DMS153 (cell line): ENCODE results near the gene BFSP2.
"Not testable (repeated sequence)": the region's sequence is repeated elsewhere in the genome, so short reads cannot be mapped to it uniquely, and the experiment has no call there.

ENCODE experiments used
- DNase-seq: peaks from one replicate; lab custom pipeline; 2025; lab: John Stamatoyannopoulos, UW

Gene BFSP2

DNA sequence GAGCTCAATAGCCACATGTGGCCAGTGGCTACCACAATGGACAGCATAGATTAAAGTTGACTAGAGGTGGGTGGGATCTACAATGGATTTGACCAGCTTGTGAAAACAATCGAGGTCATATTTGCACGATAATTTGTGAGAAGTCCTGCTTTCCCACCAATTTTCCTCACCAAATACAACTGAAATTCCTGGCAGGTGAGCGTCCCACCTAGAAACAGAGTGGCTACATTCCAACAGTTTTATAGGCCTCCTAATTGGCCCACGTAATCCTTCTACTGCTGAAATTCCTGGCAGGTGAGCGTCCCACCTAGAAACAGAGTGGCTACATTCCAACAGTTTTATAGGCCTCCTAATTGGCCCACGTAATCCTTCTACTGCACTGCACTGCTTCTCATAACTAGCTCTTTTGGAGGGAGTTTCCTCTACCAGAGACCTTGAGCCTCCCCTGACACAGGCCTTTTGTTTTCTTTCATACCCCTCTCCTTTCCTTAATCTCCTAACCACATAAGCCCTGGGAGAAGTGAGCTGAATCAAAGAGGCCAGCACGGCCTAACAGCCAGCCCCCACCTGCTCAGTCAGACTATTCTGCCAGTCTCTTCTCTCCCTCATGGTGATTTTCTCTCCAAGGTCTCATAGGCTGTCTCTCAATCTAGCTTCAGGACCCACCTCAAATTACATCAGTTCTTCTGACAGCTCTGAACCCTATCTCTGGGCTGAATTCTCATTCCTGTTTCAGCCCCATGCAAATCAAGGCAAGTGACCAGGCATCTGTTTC lies 80.2 kb downstream of the BFSP2 start:
- DNase-seq = no peak

DNA sequence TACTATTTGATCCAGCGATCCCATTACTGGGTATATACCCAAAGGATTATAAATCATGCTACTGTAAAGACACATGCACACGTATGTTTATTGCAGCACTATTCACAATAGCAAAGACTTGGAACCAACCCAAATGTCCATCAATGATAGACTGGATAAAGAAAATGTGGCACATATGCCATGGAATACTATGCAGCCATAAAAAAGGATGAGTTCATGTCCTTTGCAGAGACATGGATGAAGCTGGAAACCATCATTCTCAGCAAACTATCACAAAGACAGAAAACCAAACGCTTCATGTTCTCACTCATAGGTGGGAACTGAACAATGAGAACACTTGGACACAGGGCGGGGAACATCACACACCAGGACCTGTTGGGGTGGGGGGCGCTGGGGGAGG lies 82.6 kb downstream of the BFSP2 start:
- not testable (repeated sequence) for DNase-seq

DNA sequence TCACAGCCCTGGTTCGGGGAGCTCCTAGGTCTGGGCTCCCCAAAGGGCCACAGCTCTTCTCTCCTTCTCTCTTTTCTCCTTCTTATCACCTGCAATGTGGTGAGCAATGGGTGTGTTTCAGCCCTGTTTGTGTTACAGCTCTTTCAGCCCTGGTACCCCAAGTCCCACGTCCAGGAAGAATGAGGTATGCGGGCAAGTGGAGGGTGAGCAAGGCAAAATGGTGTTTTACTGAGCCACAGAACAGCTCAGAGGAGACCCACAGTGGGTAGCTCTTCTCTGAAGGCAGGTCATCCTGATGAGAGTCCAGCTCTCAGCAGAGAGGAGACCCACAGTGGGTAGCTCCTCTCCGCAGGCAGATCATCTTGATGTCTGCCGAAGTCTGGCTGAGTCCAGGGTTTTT lies 86.8 kb downstream of the BFSP2 start:
- DNase-seq = no peak

DNA sequence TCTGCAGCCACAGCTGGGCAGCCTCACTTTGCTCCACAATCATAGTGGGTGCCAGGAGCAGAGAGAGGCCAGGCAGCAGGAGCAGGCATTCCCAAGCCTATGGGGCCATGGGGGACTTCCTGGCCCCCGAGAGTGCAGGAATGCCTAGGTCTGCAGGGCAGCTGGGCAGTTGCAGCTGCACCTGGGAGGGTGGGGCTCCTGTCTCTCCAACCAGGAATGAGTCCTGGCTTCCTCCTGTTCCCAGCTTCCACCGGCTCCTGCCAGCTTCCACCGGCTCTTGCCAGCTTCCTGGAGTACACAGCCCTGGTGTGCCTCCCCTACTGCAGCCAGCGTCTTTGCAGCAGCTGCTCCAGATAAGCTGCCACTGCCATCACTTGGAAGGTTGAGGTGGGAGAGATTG lies 87.3 kb downstream of the BFSP2 start:
- no peak for DNase-seq

DNA sequence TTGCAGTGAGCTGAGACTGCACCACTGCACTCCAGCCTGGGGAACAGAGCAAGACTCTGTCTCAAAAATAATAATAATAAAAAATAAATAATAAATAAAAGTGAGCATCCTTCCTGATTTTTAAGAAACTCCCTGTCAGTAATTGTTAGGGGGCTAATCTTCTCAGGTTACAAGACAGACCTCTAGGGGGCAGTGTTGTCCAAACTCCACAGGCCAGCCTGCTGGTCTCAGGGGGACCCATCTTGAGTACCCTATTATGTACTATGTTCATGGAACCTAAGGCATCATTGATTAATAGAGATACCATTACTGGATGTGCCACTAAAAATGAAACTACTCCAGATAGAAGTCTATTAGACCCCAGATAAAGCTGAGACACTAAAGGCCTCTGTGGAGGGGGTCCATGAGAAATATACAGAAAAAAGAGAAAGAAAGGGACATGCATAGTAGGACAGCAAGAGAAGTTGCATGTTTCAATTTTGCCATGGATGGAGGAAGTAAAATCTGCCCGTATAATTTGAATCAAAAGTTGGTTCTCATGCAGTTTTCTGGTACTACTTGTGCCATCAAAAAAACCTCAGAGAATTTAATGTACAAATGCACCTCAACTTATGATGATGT lies 88.2 kb downstream of the BFSP2 start:
- DNase-seq = no peak

DNA sequence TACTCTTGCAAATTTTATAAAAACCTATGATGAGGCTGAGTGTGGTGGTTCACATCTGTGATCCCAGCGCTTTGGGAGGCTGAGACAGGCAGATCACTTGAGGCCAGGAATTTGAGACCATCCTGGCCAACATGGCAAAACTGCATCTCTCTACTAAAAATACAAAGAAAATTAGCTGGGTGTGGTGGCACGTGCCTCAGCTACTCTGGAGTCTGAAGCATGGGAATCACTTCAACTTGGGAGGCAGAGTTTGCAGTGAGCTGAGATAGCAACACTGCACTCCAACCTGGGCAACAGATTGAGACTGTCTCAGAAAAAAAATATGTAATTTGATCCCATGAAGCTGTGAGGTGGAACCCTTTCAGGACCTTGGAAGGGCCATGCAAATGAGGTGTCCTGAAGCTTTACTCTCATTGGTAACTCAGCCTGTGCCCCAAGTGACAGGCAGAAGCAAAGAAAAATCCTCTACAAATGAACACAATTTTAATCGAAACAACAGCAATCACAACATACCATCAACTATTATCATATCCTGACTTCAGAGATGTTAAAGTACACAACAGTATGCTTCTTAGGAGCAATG lies 89.0 kb downstream of the BFSP2 start:
- no peak for DNase-seq

DNA sequence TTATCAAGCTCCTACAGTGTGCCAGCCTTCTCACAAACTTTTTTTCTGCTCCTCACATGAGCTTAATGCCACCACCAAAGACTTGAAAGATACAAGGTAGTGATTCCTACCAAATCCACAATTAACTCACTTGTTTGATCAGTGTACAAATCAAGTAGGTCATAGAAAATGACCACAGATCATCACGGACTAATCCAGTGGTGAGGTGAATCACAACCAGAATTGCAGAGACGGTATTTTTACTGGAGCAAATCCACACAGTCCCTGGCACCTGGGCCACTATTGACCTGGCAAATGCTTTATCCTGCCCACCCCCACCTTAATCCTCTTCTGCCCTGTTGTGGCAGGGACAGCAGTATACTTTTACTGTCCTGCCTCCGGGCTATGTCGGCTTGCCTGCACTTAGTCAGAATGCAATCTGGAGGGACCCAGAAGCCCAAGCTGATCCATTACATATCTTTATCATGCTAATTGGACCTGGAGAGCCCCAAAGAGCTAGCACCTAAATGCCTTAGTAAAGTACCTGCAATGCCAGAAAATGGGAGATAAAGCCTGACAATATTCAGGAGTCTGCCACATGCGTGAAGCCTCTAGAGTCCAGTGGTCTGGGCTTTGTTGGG lies 89.7 kb downstream of the BFSP2 start:
- DNase-seq = no peak

DNA sequence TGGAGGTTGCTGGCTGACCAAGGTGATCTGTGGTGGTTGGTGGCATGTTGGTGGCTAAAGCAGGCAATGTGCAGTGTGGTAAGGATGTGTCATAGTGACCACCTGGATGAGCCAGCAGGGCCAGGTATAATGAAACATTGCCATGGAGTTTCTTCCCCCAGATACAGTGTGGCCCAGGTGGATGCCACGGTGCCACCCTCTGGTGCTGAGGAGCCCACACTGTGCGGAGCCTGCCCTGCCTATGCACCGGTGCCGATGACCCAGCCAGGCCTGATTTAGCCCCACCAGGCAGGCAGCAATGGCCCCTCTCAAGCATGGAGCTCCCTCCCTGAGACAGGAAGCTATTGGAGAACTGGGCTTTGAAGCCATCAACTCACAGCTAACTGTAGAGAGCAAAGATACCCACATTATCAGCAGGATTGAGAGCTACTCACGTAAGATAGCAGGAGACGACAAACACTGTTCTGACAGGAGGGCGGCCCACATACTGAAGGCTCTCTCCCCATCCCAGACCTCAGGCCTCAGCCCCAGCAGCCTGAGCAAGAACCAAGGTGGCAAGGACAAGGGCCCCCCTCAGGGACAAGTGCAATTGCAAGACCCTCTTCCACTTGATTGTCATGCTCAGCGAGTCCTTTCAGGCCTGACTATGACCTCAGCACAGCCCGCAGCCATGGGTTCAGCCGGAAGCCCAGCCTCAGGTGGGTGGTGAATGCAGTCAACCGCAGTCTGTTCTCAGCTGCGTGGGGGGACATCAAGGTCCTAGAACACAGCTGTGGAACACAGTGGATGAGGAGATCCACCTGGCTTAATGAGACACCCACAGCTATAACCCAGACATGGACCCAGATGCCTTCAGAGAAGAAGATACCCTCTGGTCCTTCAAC lies 90.9 kb downstream of the BFSP2 start:
- no peak for DNase-seq

DNA sequence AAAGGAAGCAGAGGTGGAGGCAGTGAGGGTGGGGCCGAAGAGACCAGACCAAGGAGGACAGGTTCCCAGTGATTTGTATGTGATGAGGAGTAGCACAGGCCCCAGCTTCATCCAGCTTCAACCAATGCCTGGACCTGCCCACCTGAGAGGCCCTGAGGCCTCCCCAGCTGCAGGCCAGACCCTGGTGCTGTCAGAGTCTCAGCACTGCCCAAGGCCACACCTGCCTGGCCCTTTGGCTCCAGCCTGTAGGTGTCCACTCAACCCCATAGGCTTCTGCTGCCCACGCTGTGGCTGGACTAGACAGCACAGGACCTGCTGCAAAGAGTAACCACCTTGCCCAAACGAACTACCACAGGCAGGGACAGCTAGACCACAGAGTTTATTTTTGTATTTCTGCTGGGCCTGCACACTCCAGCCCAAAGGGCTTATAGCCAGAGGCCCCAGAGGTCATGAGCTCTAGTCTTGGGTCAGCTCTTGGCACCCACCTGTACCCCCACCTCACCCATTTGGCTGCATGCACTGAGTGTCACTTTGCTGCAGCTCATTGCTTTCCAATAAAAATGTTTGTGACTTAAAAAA lies 91.7 kb downstream of the BFSP2 start:
- no peak for DNase-seq

DNA sequence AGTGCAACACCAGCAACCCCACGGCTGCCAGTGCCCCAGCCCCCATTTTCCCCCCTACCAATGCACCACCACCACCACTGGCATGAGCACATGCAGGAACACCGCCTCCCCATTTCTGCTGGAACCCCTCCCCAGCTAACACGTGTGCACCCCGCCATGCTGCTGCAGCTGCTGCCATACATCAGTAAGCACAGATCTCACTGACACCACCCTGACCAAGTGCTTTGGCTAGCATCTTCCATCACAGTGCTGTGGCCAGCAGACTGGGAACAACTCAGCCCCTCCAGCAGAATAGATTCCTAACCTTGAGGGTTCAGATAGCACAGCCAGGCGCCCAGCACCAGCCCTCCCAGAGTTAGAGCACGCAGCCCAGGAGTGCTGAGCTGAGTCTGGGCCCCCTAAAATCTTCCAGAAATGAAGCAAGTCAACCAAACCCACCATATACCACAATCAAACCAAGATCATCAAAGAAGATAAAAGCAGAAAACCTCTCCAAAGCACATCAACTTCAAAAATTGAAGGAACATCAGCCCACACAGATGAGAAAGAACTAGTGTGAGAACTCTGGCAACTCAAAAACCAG lies 92.4 kb downstream of the BFSP2 start:
- no peak for DNase-seq

DNA sequence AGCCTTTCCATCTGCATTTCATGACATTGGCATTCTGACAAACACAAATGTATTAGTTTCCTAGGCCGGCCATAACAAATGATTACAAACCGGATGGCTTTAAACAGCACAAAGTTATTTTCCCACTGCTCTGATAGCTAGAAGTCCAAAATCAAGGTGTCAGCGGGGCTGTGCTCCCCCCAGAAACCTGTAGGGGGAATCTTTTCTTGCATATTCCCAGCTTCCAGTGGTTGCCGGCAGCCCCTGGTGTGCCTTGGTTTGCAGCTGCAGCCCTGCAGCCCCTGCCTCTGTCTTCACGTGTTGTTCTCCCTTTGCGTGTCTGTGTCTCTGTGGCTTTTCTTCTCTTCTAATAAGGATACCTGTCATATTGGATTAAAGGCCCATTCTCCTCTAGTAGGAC lies 94.6 kb downstream of the BFSP2 start:
- DNase-seq = no peak

DNA sequence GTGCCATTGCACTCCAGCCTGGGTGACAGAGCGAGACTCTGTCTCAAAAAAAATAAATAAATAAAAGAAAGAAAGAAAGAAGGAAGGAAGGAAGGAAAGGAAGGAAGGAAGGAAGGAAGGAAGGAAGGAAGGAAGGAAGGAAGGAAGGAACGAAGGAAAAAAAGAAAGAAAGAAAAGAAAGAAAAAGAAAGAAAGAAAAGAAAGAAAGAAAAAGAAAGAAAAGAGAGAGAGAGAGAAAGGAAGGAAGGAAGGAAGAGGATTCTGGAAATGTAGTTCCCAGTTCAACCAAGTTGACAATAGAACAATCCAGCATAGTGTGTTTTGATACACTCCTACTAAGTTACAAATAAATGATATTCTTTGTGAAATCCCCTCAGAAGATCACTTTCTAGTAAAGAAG lies 102.7 kb downstream of the BFSP2 start:
- DNase-seq = not testable (repeated sequence)

DNA sequence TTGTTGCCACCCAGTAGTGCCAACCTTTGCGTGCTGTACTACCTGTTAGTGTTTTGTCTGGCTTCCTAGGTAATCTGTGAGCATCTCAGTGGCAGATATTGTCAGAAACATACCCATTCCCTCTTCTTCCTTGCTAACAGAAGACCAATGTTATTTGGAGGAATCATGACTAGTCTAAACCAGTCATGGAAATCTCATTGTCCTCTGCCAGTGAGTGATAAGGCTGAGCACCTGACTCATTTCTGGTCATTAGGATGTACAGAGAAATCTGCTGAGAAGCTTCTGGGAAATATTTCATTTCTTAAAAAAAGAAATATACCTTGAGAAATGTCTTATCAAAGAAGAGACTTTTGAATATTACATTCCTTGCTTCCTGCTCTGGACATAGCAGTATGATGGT lies 103.6 kb downstream of the BFSP2 start:
- no peak for DNase-seq

DNA sequence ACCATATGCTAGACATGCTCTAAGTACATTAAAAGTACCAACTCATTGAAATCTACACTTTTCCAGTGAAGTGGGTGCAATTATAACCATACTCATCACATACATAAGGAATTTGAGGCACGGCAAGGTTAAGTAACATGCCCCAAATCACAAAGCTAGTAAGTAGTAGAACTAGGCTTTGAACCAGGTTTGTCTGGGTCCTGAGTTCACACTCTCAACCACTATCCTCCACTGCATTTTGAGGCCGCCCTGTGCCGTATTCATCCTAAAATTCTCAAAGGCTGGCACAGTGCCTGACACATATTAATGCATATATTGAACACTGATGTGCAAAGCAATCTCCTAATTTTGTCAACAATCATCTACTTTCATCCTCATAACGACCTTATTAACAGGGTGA lies 104.9 kb downstream of the BFSP2 start:
- no peak for DNase-seq

DNA sequence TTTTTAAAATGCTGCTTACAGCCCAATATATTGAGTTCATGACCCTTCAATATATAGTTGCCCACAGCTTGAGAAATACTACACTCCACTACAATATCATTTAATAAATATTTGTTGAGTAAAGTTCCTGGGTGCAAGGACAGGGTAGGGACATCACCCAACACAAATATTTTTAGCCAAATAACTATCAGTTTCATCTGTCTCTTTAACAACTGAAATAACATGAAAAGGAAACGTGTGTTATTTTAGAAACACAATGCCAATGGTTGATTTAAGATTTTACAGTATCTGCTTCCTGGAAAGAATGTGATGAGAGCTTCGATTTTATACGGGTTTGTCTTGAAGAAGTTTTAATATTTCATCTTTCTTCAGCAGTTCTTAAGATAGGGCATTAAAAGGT lies 106.0 kb downstream of the BFSP2 start:
- DNase-seq = no peak

DNA sequence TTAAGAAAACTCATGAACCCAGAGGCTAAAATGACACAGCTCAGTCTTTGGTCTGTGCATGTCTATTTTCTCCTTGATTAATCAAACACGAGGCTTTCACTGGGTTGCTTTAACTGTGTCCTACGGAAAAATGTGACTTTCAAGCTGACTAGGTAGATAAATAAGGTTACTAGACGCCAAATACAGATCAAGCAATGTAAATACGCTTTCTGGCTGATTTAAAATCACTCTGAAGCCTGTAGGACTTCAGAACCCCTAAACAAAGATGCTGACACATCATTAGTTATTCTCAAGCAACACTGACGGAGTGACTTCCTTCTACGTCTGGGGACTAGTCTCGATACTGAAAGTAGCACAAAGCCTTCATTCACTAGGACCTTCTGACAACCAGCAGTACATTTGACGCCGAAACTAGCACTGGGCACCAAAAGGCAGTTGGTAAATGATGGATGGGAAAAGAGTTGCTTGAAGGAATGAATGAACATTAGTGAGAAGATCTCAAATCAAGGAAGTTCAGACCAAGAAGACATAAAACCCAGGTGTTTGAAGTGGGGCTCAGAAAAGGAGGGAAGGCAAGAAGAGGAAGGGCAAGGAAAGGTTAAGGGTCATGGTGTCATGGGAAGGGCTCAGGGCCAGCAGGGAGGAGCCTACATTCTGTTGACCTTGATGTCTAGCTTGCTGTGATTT lies 106.5 kb downstream of the BFSP2 start:
- no peak for DNase-seq

DNA sequence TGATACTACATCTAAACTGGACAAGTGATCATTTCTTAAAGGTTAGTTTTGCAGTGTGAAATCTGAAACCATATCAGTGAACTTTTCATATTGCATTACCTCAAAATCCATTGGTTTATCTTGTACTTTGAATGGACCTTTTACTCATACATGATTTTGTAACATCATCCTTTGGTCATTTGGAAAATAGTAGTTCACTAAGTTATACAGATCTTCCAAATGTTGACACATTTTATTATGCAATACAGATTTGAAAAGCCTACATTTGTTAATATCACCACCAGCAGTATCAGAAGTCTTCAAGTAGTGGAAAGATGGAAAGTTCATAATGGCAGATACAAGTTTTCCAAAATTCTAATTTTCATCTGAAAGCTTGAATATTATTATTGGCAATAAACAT lies 109.6 kb downstream of the BFSP2 start:
- DNase-seq = no peak

DNA sequence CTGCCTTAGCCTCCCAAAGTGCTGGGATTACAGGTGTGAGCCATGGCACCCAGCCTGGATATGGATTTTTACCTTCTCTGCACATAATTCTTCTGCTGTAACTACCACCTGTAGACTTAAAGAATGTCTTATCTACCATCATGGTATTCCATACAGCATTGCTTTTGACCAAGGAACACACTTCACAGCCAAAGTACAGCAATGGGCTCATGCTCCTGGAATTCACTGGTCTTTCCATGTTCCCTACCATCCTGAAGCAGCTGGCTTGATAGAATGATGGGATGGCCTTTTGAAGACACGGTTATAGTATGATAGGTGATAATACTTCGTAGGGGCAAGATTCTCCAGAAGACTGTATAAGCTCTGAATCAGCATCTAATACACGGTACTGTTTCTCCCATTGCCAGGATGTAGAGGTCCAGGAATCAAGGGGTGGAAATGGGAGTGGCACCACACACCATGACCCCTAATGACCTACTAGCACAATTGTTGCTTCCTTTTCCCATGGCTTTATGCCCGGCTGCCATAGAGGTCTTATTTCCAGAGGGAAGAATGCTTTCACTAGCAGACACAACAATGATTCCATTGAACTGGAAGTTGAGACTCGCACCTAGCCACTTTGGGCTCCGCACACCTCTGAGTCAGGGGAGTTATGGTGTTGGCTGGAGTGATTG lies 112.7 kb downstream of the BFSP2 start:
- no peak for DNase-seq

DNA sequence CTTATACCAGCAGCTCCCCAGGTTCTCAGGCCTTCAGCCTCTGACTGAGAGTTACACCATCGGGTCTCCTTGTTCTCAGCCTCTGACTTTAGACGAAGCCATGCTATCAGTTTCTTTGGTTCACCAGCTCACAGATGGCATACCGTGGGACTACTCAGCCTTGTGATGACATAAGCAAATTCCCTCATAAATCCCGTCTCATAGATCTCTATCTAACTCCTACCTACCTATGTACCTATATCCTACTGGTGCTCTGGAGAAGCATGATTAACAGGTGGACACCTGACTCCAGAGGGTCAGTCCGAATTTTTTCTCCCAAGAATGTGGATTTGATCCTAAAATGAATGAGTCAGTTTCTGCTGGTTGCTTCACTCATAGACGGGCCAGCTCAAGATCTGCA lies 114.6 kb downstream of the BFSP2 start:
- no peak for DNase-seq

DNA sequence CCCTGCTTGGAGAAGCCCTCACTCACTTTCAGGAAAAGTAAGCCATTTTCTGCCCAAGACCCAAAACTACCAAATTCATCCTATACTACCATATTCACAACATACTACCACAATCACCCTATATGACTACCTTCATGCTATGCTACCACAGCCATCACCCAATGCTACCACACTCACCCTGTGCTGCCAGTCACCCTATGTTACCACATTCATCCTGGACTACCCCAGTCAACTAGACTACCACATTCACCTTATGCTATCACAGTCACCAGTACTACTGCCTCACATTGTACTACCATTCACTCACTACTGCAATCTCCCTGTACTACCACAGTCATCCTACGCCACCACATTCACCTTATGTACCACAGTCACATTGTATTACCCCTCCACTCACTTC lies 115.3 kb downstream of the BFSP2 start:
- DNase-seq = no peak
